ENCODE results near the gene UNC79. TPM values are rescaled to one million over a fixed set of nuclear protein-coding genes. Genes with fewer than 3 reads are reported as not detected.

UNC79 gene
- polyA plus RNA-seq, 3 donors, result 0.01 to 0.02 TPM; not detected in 1

GRCh38 chr14:93705513-93706156, 274.9 kb downstream of the UNC79 start:
- Histone ChIP-seq H3K9me3 (replicated peaks in 1 of 2; ENCODE audit: control insufficient read depth in 1 of 2, insufficient read depth in 1 of 2, low read length in 2 of 2) (no peaks in the 10 kb centered on the region), H3K36me3 (replicated peaks in 1 of 2; ENCODE audit: control insufficient read depth in 1 of 2, insufficient read depth in 2 of 2, low read length in 2 of 2) (no peaks in the 10 kb centered on the region), H3K27ac (ENCODE audit: low read depth in 1 of 2, low read length in 2 of 2) (no peak overlapping the region), H2AFZ (ENCODE audit: insufficient read depth, low read depth, low read length, poor library complexity, severe bottlenecking) (no peak overlapping the region), H4K20me1 (ENCODE audit: insufficient read depth, low read length) (no peaks in the 10 kb centered on the region), H3K4me3 (replicated peaks in 1 of 3; ENCODE audit: low read depth in 2 of 3, low read length in 3 of 3) (no peak overlapping the region), H3K9ac (ENCODE audit: insufficient read depth, low read length, poor library complexity, severe bottlenecking) (no peak overlapping the region), H3K4me2 (replicated peaks; ENCODE audit: extremely low read depth, low read length, poor library complexity, severe bottlenecking) (no peak overlapping the region), H3K79me2 (ENCODE audit: insufficient read depth, low read length) (no peaks in the 10 kb centered on the region), H3K27me3 (ENCODE audit: control insufficient read depth in 2 of 2, insufficient read depth in 2 of 2, low read length in 2 of 2) (no peaks in the 10 kb centered on the region), H3K4me1 (ENCODE audit: control insufficient read depth in 1 of 2, insufficient read depth in 2 of 2, low read length in 2 of 2) (no peaks in the 10 kb centered on the region)
- DNase-seq, result no peak
- H3K27me3 Mint-ChIP-seq (ENCODE audit: low read depth in 3 of 3), result peaks cover 0 to 3% (median under 1%) of the 10 kb centered on the region in 3 donors
- 90% methylated on average over 11 of the region's 15 CpGs for WGBS (ENCODE audit: insufficient coverage)
- H3K9me3 Mint-ChIP-seq, result peaks cover 0 to 2% (median 1%) of the 10 kb centered on the region in 7 donors
- no peak for TF ChIP-seq CTCF (IDR thresholded peaks at IDR 0.05)
- intact Hi-C loops (cut with micrococcal nuclease), result no loop called here
- no peaks in the 10 kb centered on the region for H3K36me3 Mint-ChIP-seq
- H3K4me3 Mint-ChIP-seq, result no peak overlapping the region
- no peak overlapping the region for H3K27ac Mint-ChIP-seq
- no peaks in the 10 kb centered on the region for H3K4me1 Mint-ChIP-seq

GRCh38 chr14:93706360-93706955, 275.7 kb downstream of the UNC79 start:
- intact Hi-C loops (cut with micrococcal nuclease), result no loop called here
- Histone ChIP-seq H3K4me3 (replicated peaks in 1 of 3; ENCODE audit: low read depth in 2 of 3, low read length in 3 of 3) (no peak overlapping the region), H3K79me2 (ENCODE audit: insufficient read depth, low read length) (no peaks in the 10 kb centered on the region), H3K9me3 (replicated peaks in 1 of 2; ENCODE audit: control insufficient read depth in 1 of 2, insufficient read depth in 1 of 2, low read length in 2 of 2) (no peaks in the 10 kb centered on the region), H4K20me1 (ENCODE audit: insufficient read depth, low read length) (no peaks in the 10 kb centered on the region), H3K36me3 (replicated peaks in 1 of 2; ENCODE audit: control insufficient read depth in 1 of 2, insufficient read depth in 2 of 2, low read length in 2 of 2) (no peaks in the 10 kb centered on the region), H3K27me3 (ENCODE audit: control insufficient read depth in 2 of 2, insufficient read depth in 2 of 2, low read length in 2 of 2) (no peaks in the 10 kb centered on the region), H3K9ac (ENCODE audit: insufficient read depth, low read length, poor library complexity, severe bottlenecking) (no peak overlapping the region), H2AFZ (ENCODE audit: insufficient read depth, low read depth, low read length, poor library complexity, severe bottlenecking) (no peak overlapping the region), H3K27ac (ENCODE audit: low read depth in 1 of 2, low read length in 2 of 2) (no peak overlapping the region), H3K4me1 (ENCODE audit: control insufficient read depth in 1 of 2, insufficient read depth in 2 of 2, low read length in 2 of 2) (no peaks in the 10 kb centered on the region), H3K4me2 (replicated peaks; ENCODE audit: extremely low read depth, low read length, poor library complexity, severe bottlenecking) (no peak overlapping the region)
- Mint-ChIP-seq H3K27ac (no peak overlapping the region), H3K36me3 (no peaks in the 10 kb centered on the region), H3K4me3 (no peak overlapping the region), H3K9me3 (peaks cover 0 to 2% (median 0%) of the 10 kb centered on the region in 7 donors), H3K27me3 (ENCODE audit: low read depth in 3 of 3) (peaks cover 0 to 3% (median 2%) of the 10 kb centered on the region in 3 donors), H3K4me1 (no peaks in the 10 kb centered on the region)
- WGBS (ENCODE audit: insufficient coverage), result 92% methylated on average over 15 of the region's 21 CpGs
- DNase-seq, result no peak
- TF ChIP-seq CTCF (IDR thresholded peaks at IDR 0.05), result no peak

Data from CD14-positive monocyte (primary cell).